HFF-Myc (cell line): ENCODE data around the gene LMO1.
A peak's percentile ranks its signal among the peaks of the same experiment; 100 is the strongest.

Experiments
- DNase-seq: peaks from one replicate; pipeline ENCODE4 v3.0.0-alpha.2; 2011; ENCODE audit warnings: low read depth; ENCODE audit errors: extremely low read depth
- H3K4me3 ChIP-seq: replicated peaks from 2 replicates; pipeline ENCODE4 v1.5.1; 2011; ENCODE audit warnings: low read depth, mild to moderate bottlenecking, control low read depth, low read length
- TF ChIP-seq, protein P1 (sequence below): IDR thresholded peaks from 2 replicates; pipeline ENCODE4 v1.5.1; 2012; ENCODE audit warnings: mild to moderate bottlenecking, low read depth, low read length, control low read depth; ENCODE audit errors: missing control alignments

LMO1 gene

DNA sequence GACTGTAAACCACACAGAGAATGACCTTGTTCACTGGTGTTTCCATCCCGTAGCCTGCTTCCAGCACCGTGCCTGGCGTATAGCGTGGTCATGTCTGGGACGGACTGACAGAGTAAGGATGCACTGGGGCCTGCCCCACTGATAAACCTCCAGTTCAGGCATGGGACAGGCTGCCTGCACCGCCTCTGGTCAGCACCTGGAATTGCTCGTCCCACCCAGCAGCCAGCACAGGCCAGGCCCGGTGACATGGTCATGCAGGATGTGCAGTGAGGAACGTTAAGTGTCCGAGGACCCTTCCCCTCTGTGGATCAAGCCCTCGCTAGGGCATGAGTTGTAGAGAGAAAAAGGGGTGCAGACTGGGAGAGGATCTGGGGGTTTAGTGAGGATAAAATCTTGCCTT is 44.8 kb downstream of the LMO1 start:
- no peak for DNase-seq
- no peak overlapping the region for H3K4me3 ChIP-seq
- TF ChIP-seq, protein P1, sequence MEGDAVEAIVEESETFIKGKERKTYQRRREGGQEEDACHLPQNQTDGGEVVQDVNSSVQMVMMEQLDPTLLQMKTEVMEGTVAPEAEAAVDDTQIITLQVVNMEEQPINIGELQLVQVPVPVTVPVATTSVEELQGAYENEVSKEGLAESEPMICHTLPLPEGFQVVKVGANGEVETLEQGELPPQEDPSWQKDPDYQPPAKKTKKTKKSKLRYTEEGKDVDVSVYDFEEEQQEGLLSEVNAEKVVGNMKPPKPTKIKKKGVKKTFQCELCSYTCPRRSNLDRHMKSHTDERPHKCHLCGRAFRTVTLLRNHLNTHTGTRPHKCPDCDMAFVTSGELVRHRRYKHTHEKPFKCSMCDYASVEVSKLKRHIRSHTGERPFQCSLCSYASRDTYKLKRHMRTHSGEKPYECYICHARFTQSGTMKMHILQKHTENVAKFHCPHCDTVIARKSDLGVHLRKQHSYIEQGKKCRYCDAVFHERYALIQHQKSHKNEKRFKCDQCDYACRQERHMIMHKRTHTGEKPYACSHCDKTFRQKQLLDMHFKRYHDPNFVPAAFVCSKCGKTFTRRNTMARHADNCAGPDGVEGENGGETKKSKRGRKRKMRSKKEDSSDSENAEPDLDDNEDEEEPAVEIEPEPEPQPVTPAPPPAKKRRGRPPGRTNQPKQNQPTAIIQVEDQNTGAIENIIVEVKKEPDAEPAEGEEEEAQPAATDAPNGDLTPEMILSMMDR, result no peak

DNA sequence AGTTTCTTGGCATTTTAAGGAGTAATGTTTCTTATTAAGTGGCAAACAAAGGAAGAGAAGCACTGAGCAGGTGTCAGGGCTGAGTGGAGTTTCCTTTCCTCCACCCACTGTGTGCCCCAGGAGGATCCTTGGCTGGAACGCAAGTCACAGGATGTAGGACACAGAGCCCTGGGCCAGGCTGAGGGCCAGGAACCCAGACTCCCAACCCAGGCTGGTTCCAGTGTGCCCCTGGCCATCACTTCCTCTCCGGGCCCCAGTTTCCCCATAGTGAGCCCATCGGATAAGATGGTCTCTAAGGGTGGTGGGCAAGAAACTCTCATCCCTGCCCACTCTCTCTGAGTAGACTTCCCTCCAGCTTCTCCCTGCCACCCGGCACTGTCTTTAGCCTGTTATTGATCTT is 45.3 kb downstream of the LMO1 start:
- H3K4me3 ChIP-seq, result no peak overlapping the region
- TF ChIP-seq, protein P1, result no peak
- no peak for DNase-seq

DNA sequence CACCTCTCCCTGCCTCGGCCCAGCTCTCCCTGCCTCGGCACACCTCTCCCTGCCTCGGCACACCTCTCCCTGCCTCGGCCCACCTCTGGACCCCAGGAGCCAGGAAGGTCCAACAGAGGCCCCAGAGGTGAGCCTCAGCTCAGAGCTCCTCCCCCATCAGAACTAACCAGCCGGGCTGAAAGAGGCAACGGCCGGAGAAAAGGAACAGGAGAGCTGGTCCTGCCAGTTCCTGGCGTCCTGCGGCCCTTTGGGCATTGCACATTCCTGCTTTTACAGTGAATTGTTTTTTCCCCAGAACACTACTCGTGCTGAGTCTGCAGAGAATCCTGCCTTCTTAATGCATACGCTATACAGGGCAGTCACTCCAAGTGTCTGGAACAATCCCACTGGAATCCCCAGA is 45.8 kb downstream of the LMO1 start:
- H3K4me3 ChIP-seq, result no peak overlapping the region
- TF ChIP-seq, protein P1, result no peak
- no peak for DNase-seq

DNA sequence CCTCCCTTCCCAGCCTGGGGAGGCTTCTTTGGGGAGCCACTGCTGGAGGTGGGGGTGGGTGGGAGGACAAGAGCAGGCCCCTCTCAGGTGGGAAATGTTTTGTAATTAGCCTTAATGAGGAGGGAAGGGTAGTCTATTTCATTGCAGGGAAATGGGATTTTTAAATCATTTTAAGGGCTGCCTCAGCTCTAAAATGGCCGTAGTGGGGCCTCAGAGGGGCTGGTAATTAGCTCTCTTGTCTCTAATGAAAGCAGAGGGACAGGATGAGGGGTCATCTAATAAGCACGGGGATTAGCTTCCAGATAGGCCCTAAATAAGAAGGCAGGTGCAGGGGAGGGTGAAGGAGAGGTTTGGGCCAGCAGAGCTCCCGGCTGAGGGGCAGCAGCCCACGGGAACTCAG is 46.5 kb downstream of the LMO1 start:
- TF ChIP-seq, protein P1, result no peak
- no peak for DNase-seq
- H3K4me3 ChIP-seq, result no peak overlapping the region

DNA sequence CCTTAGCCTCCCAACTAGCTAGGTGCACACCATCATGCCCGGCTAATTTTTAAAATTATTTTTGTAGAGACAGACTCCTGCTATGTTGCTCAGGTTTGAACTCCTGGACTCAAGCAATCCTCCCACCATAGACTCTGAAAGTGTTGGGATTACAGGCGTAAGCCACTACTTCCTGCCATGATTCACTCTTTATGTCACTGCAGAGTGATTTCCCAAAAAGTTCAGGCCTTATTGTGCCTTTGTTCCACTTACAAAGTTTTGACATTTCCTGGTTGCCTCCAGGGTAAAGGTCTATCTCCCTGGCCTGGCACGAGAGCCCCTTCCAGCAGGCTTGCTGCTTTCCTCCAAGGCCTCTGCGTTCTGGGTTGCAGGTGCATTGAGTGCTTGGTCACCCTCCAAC is 50.3 kb downstream of the LMO1 start:
- H3K4me3 ChIP-seq, result no peak overlapping the region
- TF ChIP-seq, protein P1, result no peak
- no peak for DNase-seq

DNA sequence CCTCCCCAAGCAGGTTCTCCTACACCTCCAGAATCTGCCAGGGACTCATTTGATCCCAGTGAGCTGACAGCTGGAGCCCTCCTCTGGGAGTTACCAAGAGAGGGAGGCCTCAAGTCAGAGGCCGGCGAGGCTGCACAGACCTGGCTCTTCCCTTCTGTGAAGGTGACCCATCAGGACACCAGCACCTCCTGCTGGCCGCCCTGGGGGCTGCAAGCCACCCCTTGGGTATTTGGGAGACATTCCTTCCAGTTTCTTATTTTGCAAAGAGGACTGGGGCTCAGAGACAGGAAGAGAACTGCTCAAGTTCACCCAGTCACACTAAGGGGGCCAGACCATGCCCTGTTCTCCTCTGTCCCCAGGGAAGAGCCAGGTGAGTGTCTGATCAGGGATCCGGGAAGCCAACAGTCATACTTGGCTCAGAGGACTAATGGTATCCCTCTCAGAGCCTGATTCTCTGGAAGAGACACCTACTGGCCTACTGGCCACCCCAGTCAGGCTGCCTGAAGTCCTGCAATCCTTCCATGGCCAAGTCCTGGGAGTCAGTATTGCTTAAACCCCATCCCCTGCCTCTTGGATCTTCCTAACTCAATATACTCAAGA is 54.4 kb downstream of the LMO1 start:
- no peak overlapping the region for H3K4me3 ChIP-seq
- no peak for DNase-seq
- TF ChIP-seq, protein P1, result peak; percentile 63

DNA sequence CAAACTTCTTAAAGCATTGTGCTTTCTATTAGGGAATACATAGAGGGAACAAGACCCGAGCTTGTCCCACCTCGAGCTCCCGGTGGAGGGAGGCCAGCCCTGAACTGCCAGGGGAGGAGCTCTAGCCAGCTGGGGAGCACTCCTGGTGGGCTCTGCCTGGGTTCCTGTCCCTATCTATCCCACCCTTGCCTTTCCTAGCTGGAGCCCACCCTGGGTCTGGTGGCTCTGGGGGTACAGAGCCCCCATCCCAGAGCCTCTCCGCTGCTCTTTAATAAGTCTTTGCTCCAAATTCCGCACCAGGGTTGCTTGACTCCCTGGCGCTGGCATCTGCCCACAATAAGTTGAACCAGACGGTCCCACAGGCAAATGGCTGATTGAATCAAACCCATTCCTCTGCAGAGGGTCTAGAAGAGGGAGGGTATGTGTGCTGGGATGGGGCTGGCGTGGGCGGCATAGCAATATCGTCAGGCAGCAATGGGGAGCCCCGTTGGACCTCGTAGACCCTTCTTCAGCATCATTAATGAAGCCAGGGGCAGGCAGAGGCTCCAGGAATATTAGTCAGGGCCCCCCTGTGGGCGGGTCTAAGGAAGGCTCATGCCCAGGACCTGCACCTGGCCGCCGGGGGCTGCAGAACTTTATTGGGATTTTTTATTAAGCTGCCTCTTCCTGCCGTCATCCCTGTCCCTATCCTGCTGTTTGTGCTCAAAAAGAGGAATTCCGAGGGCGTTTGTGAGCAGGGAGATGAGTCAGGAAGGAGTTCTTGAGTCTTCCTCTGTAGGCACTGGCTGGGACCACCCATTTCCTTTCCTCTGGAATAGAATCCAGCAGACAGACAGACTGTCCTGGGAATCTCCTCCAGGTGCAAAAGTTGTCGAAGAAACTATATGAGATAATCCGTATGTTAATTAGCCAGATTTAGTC is 56.3 kb downstream of the LMO1 start:
- H3K4me3 ChIP-seq, result no peak overlapping the region
- TF ChIP-seq, protein P1, result no peak
- DNase-seq, result peak; percentile 22
